GM12873 (cell line): Measurements from ENCODE around the gene CDH23.

Experiments
- TF ChIP-seq, protein P1 (sequence below): IDR thresholded peaks from 2 replicates; pipeline ENCODE4 v1.5.1; 2012; ENCODE audit warnings: low read depth, mild to moderate bottlenecking, moderate library complexity, low read length, control low read depth; ENCODE audit not compliant: insufficient read depth; ENCODE audit errors: missing control alignments

CDH23 gene

DNA sequence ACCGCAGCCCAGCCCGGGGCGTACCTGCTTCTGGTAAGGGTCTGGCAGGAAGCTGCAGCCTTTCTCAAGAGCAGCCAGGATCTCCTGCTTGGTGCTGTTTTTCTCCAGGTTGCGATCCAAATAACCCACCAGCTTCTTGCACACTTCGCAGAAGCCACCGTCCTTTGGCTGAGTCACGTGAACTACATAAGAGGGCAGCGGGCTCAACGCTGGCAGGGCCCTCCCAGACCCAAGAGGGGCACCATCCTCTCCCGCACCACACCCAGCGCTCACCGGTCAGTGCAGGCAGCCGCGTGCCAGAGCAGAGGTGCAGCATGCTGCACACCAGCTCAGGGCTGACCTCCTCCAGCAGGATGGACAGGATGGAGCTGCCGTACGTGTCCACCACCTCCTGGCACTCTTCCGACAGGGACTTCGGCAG lies 422.7 kb downstream of the CDH23 start:
- TF ChIP-seq, protein P1, sequence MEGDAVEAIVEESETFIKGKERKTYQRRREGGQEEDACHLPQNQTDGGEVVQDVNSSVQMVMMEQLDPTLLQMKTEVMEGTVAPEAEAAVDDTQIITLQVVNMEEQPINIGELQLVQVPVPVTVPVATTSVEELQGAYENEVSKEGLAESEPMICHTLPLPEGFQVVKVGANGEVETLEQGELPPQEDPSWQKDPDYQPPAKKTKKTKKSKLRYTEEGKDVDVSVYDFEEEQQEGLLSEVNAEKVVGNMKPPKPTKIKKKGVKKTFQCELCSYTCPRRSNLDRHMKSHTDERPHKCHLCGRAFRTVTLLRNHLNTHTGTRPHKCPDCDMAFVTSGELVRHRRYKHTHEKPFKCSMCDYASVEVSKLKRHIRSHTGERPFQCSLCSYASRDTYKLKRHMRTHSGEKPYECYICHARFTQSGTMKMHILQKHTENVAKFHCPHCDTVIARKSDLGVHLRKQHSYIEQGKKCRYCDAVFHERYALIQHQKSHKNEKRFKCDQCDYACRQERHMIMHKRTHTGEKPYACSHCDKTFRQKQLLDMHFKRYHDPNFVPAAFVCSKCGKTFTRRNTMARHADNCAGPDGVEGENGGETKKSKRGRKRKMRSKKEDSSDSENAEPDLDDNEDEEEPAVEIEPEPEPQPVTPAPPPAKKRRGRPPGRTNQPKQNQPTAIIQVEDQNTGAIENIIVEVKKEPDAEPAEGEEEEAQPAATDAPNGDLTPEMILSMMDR, result no peak

DNA sequence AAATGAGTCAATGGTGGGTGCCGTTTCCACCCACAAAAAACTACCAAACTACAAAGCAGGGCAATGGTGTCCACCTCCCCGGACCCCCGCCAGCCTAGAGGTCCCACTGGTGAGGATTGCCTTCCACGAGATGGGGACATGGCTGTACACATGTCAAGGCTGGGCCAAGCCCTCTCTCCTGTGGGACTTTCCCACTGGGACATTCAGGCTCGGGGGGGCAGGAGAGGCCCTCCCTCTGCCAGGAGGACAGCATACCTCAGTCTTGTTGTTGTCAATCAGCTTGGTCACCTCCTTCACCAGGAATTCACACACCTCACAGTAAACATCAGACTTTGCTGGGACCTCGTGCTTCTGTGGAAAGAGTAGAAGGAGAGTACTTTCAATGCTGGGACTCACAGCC lies 423.3 kb downstream of the CDH23 start:
- TF ChIP-seq, protein P1, result no peak

DNA sequence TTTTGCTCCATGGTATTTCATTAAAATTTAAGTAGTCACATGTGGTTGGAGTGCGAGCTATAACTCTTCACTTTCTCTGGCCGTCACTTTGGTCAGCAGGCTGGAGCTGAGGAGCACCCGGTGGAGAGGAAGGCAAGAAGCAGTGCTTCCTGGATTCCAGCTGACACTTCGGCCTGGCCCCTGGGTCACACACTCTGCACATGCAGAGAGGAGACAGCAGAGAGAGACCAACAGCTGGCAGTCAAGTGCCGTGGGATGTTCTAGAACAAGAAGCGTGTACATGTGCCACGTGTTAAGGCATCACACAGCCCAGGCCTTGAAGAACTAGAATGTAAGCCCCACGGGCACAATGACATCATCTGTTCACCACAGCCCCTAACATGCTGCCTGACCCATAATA lies 424.2 kb downstream of the CDH23 start:
- TF ChIP-seq, protein P1, result no peak

DNA sequence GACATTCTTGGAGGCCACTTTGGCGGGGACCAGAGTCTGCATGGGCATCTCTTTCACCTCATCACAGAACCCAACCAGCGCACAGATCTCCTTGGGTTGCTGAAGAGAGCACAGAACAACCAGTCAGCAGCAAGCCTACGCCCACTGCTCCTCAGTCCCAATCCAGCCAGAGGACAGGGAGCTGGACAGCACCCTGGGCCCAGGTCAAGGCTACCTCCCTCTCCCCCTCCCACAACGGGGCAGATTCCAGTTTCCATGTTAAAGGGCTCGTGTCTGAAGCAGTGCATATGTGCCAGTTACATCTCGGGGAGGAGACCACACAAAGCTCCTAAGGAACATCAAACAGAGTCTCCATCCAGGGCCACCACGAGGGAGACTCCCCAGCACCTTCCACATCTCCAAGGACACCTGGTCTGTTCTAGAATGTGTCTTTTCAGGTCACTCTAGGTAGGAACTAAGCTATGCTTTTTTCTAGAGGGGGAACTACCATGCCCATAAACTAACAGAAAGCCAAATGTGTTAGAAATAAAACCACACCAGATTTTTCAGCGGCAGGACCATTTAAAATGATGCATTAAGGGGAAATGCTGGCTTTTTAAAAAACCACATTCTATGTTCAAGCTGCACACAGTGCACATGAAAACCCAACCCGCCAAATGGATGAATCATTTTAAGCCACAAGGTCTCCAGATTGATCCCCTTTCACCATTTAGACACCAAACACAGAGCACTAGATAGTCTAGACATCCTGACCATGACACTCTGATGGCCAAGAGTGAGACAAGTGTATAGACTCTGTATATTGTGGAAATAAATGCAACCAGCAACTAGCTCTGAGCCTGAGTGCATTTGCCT lies 425.4 kb downstream of the CDH23 start:
- TF ChIP-seq, protein P1, result no peak

DNA sequence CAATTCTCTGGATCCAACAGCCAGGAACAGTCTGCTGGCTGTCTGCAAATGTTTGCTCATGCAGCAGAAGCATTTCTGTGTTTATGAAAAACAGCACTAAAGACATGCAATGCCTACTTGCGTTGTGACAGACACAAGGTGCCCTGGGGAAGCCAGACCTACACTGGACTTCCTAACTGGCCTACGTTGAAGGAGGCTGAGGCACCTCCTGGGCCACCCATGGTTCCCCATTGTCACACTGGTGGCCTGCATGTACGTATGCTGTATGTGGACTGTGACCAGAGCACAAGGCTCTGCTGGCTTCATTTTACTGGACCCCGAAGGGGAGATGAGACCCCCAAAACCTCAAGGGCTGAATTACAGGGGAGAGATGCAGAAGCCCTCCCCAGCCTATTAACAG lies 426.6 kb downstream of the CDH23 start:
- TF ChIP-seq, protein P1, result no peak

DNA sequence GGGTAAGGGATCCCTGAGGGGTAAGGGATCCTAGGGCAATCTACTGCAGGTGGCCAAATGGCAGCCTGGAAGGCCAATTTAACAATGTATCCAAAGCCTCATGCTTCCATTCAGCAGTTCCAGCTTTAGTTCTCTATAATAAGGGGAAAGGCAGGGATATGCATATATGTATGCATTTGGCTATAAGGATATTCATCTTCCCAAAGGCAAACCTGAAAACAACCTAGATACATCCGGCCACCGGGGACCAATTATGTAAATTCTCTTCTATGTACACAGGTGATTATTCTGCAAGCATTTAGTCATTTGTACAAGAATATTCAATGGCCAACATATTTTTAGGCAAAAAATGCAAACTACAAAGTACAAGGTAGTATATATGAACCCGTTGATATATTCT lies 427.6 kb downstream of the CDH23 start:
- TF ChIP-seq, protein P1, result no peak

DNA sequence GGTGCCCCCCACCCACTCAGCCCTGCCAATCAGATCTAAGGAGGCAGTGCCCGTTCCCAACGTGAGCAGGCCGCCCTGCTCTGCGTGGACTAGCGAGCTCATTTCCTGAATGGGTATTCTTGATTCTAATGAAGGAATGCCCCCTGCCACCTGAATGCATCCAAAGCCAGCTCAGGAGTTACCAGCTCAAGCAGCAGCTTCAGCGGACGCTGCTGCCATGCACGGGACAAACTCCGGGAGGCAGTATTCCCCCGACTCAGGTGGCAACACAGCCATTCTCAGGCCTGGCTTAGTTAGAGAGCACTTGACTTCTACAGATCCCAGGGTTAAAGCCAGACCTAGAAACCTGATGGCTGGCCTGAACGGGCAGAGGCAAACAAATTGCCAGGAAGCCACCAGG lies 428.5 kb downstream of the CDH23 start:
- TF ChIP-seq, protein P1, result peak; percentile 35
